Midbrain (tissue), 1 donor: ENCODE measurements around the gene FAM53C.
A peak's percentile ranks its signal among the peaks of the same experiment; 100 is the strongest.
"Not testable (repeated sequence)": the region's sequence is repeated elsewhere in the genome, so short reads cannot be mapped to it uniquely, and the experiment has no call there.

Experiments used
- DNase-seq: peaks from one replicate; lab custom pipeline; 2025; lab: John Stamatoyannopoulos, UW

Gene FAM53C

DNA sequence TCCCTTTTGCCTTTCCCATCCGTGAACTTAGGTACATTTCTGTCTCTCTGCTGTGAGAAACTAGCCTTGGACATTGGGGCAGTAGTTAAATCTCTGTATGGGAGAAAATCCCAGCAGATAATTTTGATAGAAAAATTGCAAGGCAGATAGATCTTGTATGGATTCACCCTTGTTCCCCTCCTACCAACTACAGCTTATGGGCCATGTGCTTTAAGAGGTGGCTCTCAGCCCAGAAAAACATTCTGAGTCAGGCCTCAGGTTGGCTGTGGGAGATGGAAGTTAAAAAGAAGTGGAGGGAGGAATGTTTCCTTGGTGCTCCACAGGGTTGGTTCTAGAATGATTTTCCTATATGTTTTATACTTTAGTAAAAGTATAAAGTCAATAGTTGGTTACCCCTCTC is 13.0 kb downstream of the FAM53C start:
- no peak for DNase-seq

DNA sequence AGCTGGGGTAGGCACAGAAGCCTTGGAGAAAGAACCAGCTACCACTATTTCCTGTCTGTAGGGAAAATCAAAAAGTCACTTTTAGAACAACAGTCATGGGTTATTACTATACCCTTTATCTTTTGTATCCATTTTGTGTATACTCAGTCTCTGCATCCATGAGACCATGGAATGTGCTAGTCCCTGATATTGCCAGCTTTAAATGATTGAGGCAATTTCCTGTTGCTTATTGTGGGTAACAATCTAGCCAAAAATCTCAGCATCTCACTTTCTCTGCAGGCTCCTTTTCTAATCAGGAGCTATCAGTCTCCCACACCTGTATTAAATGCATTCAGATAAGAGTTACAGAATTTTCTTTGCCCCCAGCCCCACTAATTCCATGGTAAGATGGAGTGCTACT is 13.5 kb downstream of the FAM53C start:
- no peak for DNase-seq

DNA sequence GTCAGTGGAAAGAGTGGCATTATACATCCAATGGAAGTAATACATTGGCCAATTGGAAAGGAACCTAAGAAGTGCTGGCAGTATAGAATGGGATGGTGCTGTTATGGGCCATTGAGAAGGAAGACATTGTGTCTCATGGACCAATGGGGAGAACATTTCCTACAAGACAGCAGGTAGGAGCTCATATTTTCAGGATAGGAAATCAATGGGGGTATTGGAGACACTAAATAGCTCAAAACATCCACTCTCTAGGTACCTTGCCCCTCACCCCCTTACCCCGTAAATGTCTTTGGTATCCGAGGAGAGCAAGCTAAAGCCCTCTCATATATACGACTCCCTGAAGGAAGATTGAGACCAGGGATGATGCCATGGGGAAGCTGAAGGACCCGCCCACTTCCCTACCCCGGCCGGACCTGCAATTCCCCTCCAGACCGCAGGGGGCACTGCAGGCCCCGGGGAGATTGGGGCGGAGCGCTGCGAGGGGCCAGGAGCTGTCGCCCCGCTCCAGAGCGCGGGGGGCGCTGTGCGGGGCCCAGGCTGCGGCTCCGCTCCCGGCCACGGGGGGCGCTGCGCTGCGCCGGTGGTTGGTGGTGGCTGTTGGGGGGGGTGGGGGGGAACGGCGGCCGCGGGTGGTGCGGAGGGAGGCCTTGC is 14.1 kb downstream of the FAM53C start, which contains the start of gene KDM3B:
KDM3B (plus strand) TSS at position 615 of the 651 bp plus-strand sequence. CDS start 111 bp downstream, outside the sequence.
- DNase-seq = peak; percentile 68

DNA sequence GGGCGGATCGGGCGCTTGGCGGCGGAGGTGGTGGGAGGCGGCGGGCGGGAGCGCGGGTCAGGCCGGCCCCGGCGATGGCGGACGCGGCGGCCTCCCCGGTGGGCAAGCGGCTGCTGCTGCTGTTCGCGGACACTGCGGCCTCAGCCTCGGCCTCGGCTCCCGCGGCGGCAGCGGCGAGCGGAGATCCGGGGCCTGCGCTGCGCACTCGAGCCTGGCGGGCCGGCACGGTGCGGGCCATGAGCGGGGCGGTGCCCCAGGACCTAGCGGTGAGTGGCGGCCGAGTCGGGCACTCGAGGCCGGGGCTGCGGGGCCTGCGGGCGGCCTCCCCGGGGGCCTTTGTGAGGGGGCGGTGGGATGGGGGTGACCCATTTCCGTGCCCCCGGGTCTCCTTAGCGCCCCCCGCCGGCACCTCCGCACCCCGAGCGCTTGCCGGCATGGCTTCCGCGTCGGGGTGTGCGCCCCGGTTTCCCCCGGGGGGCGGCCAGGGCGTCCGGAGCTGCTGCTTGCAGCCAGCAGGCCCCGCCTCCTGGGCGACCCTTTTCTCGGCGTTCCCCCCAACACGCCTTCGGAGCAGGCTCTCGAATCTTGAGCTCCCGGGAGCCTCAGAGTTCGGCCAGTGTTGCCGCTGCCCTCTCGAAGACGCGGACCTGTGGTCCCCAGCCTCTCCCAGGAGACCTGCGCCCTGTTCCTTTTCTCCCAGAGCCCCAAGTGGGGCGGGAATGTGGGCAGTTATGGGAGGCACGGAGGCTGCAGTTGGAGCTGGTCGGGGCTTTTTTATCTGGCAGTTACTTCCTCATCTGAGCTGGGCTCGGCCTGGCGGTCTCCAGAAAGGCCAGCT is 14.9 kb downstream of the FAM53C start:
- DNase-seq = peak; percentile 70

DNA sequence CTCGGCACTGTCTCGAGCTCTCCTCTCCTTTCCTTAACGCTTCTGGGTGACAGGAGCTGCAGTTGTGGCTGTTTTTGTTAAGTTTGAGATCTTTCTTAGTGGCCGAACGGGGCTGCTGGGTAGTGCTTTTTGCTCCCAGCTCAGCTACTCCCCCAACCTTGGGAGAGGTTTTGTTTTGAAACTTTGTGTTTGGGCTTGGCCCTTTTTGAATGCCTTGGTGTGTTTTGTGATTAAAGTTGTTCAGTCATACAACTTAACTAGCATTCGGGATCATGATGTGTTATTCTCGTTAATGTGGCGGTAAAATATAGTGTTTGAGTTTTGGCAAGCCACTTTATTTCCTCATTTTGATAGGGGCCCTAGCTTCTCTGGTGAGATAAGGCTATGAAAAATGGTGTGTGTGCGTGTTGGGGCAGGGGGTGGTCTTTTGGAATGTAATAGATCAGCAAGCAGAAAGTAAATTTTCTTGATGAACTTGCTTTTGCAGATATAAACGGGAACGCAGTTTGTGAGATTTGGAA is 15.6 kb downstream of the FAM53C start:
- peak; percentile 65 for DNase-seq

DNA sequence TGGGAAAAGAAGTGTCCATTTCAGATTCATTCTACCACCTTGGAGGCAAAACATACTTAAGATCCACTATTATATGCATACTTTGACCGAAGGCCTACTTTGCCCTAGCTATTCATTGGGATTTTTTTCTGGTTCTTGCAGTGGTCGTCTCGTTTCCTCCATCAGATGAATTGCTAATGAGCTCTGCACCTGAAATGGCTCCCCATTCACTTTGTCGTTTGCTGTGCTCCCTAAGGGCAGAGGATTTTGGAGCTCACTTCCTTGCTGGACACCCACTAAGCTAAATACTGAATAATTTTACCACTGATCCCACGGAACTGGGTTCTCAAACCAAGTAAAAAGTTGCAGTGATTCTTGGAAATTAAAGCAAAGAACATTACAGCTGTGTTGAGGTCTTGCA is 16.3 kb downstream of the FAM53C start:
- DNase-seq = no peak

DNA sequence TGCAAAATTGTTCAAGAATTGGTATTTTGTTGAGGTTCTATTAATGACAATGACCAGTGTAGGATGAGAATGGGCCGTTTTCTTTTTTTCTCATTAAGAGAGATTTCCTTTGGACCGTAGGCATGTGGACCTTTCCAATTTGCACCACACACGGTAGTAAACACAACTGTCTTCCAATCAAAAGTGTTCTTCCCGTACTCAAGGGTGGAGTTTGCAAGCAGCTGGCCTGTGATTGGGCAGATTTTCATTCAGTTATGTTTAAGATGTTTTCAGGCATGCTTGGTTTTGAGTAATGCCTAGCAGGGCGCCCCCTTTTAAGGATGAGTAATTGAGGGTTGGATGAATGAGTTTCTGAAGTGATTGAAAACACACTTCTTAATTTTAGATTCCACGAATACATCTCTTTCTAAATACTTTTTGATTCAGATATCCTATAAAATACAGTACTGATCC is 16.9 kb downstream of the FAM53C start:
- peak; percentile 45 for DNase-seq

DNA sequence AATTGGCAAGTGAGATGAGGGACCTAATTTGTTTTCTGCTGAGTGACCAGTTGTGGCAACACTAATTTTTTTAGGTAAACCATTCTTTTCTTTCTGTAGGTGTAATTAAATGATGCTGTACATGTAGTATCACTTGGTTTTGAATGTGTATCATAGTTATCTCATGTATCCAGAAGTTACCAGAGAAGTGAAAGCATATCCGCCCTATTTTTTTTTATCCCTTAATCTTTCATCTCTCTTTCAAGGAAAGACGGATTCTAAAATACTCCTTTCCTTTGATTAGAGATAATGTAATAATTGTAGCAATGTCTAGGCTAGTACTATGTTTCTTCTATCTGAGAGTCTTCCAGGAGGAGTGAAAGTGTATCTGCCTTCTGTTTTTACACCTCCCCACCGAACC is 21.6 kb downstream of the FAM53C start:
- no peak for DNase-seq

DNA sequence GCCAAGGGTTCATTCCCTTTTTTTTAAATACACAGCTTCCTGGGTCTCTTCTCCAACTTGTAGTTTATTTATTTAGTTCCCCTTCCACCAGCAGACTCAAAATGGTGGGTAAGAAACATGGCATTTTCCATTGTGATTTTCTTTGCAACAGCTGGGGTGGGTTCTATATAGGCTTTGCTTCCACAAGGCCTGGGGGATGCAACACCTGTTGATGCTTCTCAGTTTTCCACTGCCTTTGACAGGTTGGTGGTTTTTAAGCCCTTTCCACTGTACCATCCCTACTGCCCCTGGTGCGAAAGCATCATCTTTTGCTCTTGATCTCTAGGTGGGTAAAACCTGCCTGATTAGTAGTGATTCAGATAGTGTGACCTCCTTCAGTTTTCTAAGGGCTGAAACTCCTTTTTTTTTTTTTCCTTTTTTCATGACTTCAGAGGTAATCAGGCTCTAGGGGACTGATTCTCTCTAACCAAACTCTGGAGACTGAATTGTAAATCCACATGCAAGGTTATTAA is 22.9 kb downstream of the FAM53C start:
- DNase-seq = no peak

DNA sequence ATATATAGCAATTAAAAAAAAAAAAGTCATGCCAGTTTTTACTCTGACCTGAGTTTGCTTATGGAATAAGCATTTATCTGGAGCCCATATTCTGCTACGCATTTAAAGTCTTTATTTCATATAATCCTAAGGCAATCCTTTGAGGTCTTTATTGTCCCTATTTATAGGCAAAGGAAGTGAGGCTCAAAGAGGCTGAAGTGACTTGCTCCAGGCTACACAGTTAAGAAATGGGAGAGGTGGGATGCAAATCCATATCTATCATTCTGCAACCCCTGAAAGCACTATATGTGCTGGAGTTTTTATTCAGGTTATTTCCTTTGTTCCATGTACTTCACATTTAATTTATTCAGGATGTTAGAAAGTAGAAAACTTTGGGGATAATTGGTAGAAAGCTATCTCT is 26.5 kb downstream of the FAM53C start:
- DNase-seq = no peak

DNA sequence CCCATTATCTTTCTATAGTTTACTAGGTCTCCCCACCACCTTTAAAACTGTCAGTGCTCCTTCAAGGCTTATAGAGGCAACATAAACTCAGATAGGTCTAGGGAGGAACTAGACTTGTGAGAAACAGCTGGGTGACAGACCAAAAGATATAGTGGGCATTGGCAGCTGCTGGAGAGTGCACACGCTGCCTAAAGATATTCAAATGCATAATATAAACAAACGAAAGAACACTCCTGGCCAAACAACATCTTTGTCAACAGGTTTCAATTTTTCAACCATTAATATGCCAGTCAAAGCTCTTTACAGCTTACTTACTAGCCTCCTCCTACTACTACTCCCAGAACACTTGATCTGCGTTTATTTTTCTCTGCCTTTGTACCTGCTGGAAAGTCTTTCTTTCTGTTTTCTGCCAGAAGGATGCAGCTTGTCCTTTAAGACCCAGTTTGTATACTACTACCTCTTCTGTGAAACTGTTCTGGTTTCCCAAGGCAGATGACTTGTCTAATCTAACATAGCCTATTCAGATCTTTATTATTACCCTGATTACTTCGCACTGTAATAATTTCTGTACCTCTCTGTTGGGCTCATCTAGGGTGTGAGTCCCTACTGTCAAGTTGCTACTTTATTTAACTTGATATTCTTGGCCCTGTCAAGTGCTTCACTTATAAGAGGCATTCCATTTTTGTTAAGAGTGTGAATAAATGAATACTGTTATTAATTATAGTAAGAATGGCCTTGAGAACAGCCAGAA is 28.7 kb downstream of the FAM53C start:
- no peak for DNase-seq

DNA sequence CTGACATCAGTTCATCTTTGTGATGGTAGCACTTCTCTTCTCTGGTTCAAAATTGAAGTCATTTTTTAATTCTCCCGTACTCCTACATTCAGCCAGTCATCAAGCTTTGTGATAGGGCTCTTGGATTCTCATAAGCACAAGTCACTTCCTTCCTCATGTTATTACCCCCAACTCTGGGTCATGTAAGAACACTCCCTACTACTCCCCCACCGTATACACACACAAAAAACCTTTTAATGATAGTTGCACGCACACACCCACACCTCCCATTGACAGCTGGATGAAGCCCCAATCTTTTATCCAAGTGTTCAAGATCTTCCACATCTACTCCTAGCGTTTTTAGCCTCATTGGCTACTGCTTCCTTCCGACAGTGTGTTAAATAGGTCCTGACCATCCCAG is 31.2 kb downstream of the FAM53C start:
- DNase-seq = no peak

DNA sequence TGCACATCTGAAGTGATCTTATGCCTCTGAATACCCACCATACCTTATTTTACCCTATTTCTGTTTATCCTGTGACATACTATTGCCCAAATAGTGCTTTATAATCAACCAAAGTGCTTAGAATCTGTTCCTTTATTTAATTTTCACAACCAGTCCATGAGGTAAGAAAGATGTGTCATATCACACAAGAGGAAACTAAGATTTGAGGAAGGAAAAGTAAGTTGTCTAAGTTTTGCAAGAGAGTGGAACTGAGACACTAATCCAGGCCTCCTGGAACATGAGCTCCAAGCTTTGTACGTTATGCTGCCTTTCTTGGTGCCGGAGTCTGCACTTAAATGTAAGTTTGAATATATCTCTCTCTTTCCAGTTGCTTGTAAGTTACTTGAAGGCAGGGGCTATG is 31.6 kb downstream of the FAM53C start:
- DNase-seq = no peak

DNA sequence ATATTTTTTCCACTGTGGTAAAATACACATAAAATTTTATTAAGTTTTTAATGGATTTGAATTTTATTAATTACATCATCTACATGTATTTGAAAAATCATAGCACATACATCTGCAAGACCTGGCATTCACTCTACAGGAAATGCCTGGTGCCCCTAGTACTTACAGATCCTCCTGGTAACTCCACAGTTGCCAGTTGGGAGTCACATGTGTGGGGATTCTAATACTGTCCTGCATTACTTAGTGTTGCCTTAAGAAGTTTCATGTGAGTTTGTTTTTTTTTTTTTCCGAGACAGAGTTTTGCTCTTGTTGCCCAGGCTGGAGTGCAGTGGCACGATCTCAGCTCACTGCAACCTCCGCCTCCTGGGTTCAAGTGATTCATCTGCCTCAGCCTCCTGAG is 32.5 kb downstream of the FAM53C start:
- no peak for DNase-seq

DNA sequence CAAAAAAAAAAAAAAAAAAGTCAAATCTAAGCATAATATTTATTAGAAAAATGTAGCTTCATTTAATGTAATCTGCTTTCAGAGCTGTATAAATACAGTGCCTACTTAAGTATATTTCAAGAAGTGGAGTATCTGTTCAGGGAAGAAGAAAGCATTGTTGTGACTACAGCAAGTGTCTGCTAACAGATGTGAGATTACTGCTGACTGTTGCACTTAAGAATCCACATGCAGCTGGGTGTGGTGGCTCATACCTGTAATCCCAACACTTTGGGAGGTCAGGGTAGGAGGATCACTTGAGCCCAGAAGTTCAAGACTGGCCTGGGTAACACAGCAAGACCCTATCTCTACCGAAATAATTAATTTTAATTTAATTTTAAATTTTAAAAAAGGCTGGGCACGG is 33.4 kb downstream of the FAM53C start:
- no peak for DNase-seq

DNA sequence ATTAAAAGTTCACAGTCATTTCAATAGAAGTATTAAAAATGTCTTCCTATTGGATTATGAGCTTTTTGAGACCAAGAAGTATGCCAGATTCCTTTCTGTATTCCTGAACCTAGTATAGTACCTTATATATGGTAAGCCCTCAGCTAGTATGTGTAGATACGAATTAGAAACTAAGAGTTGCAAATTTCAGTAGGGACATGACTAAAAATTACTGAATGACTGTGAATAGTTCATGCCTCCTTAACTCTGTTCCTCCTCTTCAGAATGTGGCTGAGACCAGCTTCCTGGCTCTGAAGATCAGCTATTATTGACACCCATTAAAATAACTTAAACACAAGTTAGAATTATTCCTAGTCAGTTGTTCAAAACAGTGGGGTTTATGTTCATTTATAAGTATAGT is 34.2 kb downstream of the FAM53C start:
- DNase-seq = no peak

DNA sequence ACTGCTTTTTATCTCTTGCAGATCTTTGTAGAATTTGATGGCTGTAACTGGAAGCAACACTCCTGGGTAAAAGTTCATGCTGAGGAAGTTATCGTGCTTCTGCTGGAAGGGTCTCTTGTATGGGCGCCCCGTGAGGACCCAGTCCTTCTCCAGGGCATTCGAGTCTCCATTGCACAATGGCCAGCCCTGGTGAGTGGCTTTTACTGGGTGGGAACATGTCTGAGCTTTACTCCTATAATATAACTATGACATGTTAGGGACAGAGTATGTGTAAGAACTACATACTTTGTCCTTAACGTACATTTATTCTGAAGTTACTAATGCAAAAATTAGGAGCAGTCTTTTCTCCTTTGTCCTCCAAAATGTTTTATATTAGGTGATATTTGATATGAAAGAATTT is 34.6 kb downstream of the FAM53C start:
- DNase-seq = no peak

DNA sequence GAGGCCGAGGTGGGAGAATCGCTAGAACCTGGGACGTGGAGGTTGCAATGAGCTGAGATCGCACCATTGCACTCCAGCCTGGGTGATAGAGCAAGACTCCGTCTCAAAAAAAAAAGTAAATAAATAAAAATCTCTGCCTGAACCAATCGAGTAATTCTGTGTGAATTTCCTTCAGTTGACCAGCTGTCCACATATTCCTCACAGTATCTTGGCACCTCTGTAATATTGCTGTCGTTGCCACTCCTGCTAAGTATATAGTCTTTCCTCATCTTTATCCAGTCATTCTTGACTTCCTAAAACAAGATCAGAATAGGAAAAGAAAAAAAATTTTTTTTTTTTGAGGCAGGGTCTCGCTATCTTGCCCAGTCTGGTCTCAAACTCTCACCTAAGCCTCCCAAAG is 44.3 kb downstream of the FAM53C start:
- no peak for DNase-seq

DNA sequence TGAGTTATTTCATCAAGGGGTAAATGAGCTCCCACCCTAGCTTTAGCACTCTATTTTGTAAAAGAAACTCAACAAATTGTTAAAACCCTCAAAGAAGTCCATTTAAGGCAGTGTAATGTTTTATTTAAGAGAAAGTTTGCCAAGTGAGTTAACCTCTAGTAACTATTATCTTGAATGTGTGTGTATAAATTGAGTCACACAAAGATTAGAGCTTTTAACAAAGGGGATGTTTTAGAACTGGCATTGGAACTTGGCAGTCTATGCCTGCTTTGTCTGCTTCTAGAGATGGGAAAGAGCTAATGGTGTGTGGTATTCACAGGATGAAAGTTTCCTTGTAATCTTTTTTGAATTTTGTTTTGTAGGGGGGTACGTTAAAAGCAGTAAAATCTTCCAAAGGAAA is 47.6 kb downstream of the FAM53C start:
- DNase-seq = no peak

DNA sequence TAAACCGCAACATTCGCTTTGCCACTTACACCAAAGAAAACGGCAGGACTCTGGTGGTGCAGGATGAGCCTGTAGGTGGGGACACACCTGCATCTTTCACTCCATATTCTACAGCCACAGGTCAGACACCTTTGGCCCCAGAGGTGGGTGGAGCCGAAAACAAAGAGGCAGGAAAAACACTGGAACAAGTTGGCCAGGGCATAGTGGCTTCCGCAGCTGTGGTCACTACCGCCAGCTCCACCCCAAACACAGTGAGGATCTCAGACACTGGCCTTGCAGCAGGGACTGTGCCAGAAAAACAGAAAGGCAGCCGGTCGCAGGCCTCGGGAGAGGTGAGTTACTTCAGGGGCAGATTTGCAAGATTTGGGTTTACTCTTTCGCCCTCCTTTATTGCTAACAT is 48.2 kb downstream of the FAM53C start:
- DNase-seq = no peak

DNA sequence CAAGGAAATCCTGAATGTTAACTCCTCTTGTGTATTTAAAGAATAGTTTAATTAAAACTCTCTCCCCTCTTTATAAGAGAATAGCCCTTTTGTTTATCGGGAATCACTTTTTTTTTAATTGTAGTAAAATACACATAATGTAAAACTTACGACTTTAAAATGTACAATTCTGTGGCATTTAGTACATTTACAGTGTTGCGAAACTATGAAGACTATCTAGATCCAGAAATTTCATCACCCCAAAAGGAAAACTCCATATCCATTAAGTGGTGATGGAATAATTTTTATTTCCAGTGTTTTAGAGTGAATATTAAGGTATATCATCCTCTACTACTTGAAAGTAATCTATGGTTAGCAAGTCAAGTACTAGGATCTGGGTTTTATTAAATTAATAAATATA is 51.3 kb downstream of the FAM53C start:
- no peak for DNase-seq

DNA sequence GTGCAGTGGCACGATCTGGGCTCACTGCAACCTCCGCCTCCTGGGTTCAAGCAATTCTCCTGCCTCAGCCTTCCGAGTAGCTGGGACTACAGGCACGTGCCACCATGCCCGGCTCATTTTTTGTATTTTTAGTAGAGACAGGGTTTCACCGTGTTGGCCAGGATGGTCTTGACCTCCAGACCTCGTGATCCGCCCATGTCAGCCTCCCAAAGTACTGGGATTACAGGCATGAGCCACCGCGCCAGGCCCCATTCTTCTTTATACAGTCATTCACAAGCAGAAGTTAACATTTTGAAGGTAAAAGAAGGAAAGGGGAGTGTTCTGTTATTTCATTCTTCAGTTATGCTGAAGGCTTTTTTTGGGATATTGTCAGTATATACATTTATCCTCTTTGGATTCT is 51.8 kb downstream of the FAM53C start:
- DNase-seq = not testable (repeated sequence)
